ENCODE data around the gene MYO16. TPM values are rescaled to one million over a fixed set of nuclear protein-coding genes. Genes with fewer than 3 reads are reported as not detected.
A peak's percentile ranks its signal among the peaks of the same experiment; 100 is the strongest.

The MYO16 gene
- total and polyA plus RNA-seq, 8 donors = 0.03 to 0.47 (median 0.16) TPM

GRCh38 chr13:108656742-108657141 is 27.3 kb downstream of the MYO16 start:
- intact Hi-C loops (cut with DNase I) = no loop called here
- no peaks in the 10 kb centered on the region for H3K27me3 ChIP-seq
- no peaks in the 10 kb centered on the region for H3K9me3 ChIP-seq
- no peak for FAIRE-seq
- WGBS, 2 donors = 54 to 72% methylated on average over 4 of the region's 4 CpGs
- H3K4me3 ChIP-seq = no peak overlapping the region
- no peak for TF ChIP-seq CTCF (IDR thresholded peaks at IDR 0.05)
- no peaks in the 10 kb centered on the region for H3K36me3 ChIP-seq
- no peaks in the 10 kb centered on the region for H3K4me1 ChIP-seq
- H3K27ac ChIP-seq = no peak overlapping the region
- peak in 1 of 4 donors; percentile 20 for ATAC-seq
- DNase-seq = no peak

DNA sequence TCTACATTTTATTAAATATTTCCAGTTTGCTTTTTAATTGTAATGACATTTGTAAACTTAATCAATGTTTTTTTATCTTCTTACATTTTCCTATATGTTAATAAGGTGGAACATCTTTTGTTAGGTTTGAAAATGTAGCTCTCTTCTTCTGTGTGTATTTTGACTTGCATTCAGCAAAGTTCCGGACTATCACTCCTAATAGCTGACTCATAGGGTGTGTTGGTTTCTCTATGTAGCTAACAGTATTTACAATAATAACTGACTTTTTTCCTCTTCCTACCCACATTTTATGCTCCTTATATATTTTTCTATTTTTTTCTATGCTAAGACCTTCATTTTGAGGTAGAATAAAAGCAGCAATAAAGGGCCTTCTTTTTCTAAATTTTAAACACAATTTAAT is 28.1 kb downstream of the MYO16 start:
- no peaks in the 10 kb centered on the region for H3K36me3 ChIP-seq
- ATAC-seq = no peak
- H3K4me3 ChIP-seq = no peak overlapping the region
- TF ChIP-seq CTCF (IDR thresholded peaks at IDR 0.05) = no peak
- no peaks in the 10 kb centered on the region for H3K27me3 ChIP-seq
- no peak overlapping the region for H3K27ac ChIP-seq
- no peak for FAIRE-seq
- no peaks in the 10 kb centered on the region for H3K4me1 ChIP-seq
- no peak for DNase-seq
- WGBS, 2 donors = 63 to 78% methylated on average over 1 of the region's 1 CpG
- no peaks in the 10 kb centered on the region for H3K9me3 ChIP-seq
- intact Hi-C loops (cut with DNase I) = no loop called here

- H3K9me3 ChIP-seq = no peaks in the 10 kb centered on the region
- no peaks in the 10 kb centered on the region for H3K36me3 ChIP-seq
- FAIRE-seq (no peak), DNase-seq (no peak), ATAC-seq (no peak)
- H3K4me1 ChIP-seq = no peaks in the 10 kb centered on the region
- no peak overlapping the region for H3K4me3 ChIP-seq
- no peak overlapping the region for H3K27ac ChIP-seq
- TF ChIP-seq CTCF (IDR thresholded peaks at IDR 0.05) = no peak
- intact Hi-C loops (cut with DNase I) = no loop called here
- 70 to 80% methylated on average over 5 of the region's 5 CpGs for WGBS, 2 donors
- H3K27me3 ChIP-seq = no peaks in the 10 kb centered on the region
These were observed 33.1 kb downstream of the MYO16 start for GRCh38 chr13:108662528-108662927.

DNA sequence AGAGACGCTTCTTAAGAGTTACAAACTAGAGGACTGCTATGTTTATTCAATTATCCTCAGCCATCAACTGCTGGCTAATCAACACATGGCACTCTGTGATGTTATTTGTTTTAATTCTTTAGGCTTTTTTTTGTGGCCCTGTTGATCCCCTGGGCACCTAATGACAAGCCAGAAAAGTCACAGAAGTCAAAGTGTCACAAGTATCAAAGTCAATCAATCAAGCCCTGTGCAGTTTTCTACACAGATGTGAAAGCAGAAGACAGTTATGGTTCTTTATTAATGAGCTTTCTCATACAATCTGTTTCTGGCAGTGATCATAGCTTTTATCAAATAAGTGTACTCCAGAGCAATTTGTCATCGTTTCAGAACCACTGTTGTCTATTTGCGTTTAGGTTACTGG is 34.3 kb downstream of the MYO16 start:
- H3K27ac ChIP-seq = no peak overlapping the region
- no peaks in the 10 kb centered on the region for H3K9me3 ChIP-seq
- 40 to 46% methylated on average over 3 of the region's 3 CpGs for WGBS, 2 donors
- intact Hi-C loops (cut with DNase I) = no loop called here
- H3K4me1 ChIP-seq = no peaks in the 10 kb centered on the region
- ATAC-seq (no peak), DNase-seq (no peak), FAIRE-seq (no peak)
- TF ChIP-seq CTCF (IDR thresholded peaks at IDR 0.05) = no peak
- H3K4me3 ChIP-seq = no peak overlapping the region
- no peaks in the 10 kb centered on the region for H3K36me3 ChIP-seq
- H3K27me3 ChIP-seq = no peaks in the 10 kb centered on the region

DNA sequence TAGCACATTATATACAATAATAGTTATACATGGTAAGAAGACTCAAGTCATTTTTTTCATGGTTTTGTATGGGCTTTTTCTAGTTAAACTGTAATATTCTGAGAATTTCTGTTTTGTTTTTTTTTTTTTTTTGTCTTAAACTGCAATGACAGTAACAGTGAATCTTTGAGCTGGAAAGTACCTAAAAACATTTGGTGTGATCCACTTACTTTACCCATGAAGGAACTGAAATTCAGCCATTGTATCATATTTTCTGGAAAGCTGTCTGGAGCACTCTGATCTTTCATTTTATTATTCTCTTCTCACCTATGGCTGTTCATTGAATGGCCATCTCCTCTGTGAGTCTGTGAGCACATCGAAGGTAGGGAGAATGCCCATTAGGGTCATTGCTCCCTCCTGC is 37.8 kb downstream of the MYO16 start:
- no peaks in the 10 kb centered on the region for H3K9me3 ChIP-seq
- no peak for DNase-seq
- no peaks in the 10 kb centered on the region for H3K4me1 ChIP-seq
- H3K27ac ChIP-seq = no peak overlapping the region
- no peak for FAIRE-seq
- H3K4me3 ChIP-seq = no peak overlapping the region
- H3K27me3 ChIP-seq = no peaks in the 10 kb centered on the region
- 59 to 69% methylated on average over 1 of the region's 1 CpG for whole genome bisulfite sequencing, 2 donors
- H3K36me3 ChIP-seq = no peaks in the 10 kb centered on the region
- ATAC-seq = no peak
- TF ChIP-seq CTCF (IDR thresholded peaks at IDR 0.05) = no peak
- intact Hi-C loops (cut with DNase I) = no loop called here
